ENCODE results near the gene RABEP1.
"Not testable (repeated sequence)": the region's sequence is repeated elsewhere in the genome, so short reads cannot be mapped to it uniquely, and the experiment has no call there.

RABEP1 gene

GRCh38 chr17:5238333-5238732, 43.8 kb upstream of the RABEP1 start:
- TF ChIP-seq RARB (CRISPR knock-in tag; IDR thresholded peaks at IDR 0.05), result no peak
- TF ChIP-seq CSDC2 (CRISPR knock-in tag; IDR thresholded peaks at IDR 0.05), result no peak
- no peak for TF ChIP-seq PPARA (CRISPR knock-in tag; IDR thresholded peaks at IDR 0.05; ENCODE audit: borderline replicate concordance)
- no peak for ATAC-seq

GRCh38 chr17:5239769-5240168, 42.3 kb upstream of the RABEP1 start:
- ATAC-seq, result not testable (repeated sequence)

DNA sequence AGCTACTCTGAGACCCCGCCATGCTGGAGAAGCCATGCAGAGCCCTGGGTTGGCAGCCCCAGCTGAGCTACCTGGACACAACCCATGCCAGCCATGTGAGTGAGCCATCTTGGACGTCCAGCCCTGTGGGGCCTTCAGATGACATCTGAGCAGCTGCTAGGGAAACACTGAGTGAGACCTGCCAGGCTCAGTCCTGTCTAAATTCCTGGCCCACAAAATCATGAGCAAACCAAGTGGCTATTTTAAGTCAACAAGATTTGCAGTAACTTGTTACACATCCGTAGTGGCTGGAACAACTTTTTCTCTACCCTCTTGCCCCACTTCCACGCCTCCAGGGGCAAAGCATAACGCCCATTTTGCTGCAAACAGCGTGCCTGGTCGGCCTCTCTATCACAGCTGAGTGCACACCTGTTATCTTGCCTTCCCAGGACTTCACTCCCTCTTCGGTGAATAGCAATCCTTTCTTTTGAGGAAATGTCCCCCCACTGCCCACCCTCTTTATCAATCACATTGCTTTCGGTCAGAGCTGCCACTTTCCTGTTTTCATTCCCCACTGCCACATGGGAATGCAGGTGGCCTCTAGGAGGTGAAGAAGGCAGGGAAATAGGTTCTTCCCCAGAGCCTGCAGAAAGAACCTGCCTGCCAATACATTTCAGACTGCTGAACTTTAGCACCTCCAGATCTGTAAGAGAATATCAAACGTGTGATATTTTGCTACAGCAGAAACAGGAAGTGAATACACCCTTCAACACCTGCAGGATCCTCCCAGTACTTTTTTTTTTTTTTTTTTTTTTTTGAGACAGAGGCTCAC, 40.0 kb upstream of the RABEP1 start:
- ATAC-seq, result no peak
- no peak for TF ChIP-seq RARB (CRISPR knock-in tag; IDR thresholded peaks at IDR 0.05)
- TF ChIP-seq OSR1 (CRISPR knock-in tag; IDR thresholded peaks at IDR 0.05), result no peak
- TF ChIP-seq ZNF8 (CRISPR knock-in tag; IDR thresholded peaks at IDR 0.05), result no peak
- no peak for TF ChIP-seq ESRRG (CRISPR knock-in tag; IDR thresholded peaks at IDR 0.05)
- no peak for TF ChIP-seq PPARA (CRISPR knock-in tag; IDR thresholded peaks at IDR 0.05; ENCODE audit: borderline replicate concordance)

DNA sequence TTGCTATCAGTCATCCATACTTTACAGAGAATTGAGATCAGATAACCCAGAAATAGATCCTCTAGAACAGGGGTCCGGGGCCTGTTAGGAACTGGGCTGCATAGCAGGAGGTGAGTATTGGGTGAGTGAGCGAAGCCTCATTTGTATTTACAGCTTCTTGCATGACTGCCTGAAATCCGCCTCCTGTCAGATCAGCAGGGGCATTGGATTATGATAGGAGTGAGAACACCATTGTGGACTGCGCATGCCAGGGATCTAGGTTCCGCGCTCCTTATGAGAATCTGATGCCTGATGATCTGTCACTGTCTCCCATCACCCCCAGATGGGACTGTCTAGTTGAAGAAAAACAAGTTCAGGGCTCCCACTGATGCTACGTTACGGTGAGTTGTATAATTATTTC, 34.5 kb upstream of the RABEP1 start:
- no peak for ATAC-seq
- no peak for TF ChIP-seq ZFP30 (CRISPR knock-in tag; IDR thresholded peaks at IDR 0.05)
- no peak for TF ChIP-seq ZNF70 (CRISPR knock-in tag; IDR thresholded peaks at IDR 0.05)
- TF ChIP-seq CSDC2 (CRISPR knock-in tag; IDR thresholded peaks at IDR 0.05), result no peak
- TF ChIP-seq, protein P1, sequence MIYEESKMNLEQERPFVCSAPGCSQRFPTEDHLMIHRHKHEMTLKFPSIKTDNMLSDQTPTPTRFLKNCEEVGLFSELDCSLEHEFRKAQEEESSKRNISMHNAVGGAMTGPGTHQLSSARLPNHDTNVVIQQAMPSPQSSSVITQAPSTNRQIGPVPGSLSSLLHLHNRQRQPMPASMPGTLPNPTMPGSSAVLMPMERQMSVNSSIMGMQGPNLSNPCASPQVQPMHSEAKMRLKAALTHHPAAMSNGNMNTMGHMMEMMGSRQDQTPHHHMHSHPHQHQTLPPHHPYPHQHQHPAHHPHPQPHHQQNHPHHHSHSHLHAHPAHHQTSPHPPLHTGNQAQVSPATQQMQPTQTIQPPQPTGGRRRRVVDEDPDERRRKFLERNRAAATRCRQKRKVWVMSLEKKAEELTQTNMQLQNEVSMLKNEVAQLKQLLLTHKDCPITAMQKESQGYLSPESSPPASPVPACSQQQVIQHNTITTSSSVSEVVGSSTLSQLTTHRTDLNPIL (CRISPR knock-in tag; IDR thresholded peaks at IDR 0.05; ENCODE audit: low read depth), result no peak

DNA sequence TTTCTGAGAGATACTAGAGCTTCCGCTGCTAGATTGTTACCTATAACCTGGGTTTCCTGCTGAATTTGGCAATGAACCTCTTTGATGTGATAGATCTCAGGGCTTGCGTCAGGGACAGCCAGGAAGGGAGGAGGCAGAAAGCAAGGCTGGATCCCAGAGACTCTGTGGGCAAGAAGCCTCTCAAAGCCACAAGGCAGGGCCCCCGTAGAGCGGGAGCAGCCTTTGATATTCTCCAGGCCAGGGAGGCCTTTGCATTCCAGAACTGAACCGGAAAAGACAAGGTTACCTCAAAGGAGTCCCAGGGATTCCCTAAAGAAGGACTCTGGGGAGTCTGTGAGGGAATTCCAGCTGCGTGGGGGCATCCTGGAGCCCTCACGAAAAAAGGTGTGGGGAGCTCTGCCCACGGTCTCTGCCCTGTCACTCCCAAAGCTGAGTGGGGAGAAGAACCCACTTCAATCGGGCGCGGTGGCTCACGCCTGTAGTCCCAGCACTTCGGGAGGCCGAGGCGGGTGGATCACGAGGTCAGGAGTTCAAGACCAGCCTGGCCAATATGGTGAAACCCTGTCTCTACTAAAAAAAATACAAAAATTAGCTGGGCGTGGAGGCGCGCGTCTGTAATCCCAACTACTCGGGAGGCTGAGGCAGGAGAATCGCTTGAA, 33.1 kb upstream of the RABEP1 start:
- ATAC-seq, result no peak
- TF ChIP-seq RARB (CRISPR knock-in tag; IDR thresholded peaks at IDR 0.05) (no peak), ARNTL (CRISPR knock-in tag; IDR thresholded peaks at IDR 0.05; ENCODE audit: borderline replicate concordance, low read depth) (no peak), GLIS3 (CRISPR knock-in tag; IDR thresholded peaks at IDR 0.05) (no peak), ISL1 (CRISPR knock-in tag; IDR thresholded peaks at IDR 0.05) (no peak), OSR1 (CRISPR knock-in tag; IDR thresholded peaks at IDR 0.05) (no peak)

GRCh38 chr17:5249615-5250014, 32.5 kb upstream of the RABEP1 start:
- peak; percentile 95 for ATAC-seq
- no peak for TF ChIP-seq TCF4 (CRISPR knock-in tag; IDR thresholded peaks at IDR 0.05; ENCODE audit: borderline replicate concordance)
- no peak for TF ChIP-seq POU6F1 (CRISPR knock-in tag; IDR thresholded peaks at IDR 0.05; ENCODE audit: borderline replicate concordance, low read depth)
- TF ChIP-seq, protein P1 (CRISPR knock-in tag; IDR thresholded peaks at IDR 0.05; ENCODE audit: low read depth), result no peak
- TF ChIP-seq GLIS3 (CRISPR knock-in tag; IDR thresholded peaks at IDR 0.05), result no peak
- no peak for TF ChIP-seq CSDC2 (CRISPR knock-in tag; IDR thresholded peaks at IDR 0.05)

DNA sequence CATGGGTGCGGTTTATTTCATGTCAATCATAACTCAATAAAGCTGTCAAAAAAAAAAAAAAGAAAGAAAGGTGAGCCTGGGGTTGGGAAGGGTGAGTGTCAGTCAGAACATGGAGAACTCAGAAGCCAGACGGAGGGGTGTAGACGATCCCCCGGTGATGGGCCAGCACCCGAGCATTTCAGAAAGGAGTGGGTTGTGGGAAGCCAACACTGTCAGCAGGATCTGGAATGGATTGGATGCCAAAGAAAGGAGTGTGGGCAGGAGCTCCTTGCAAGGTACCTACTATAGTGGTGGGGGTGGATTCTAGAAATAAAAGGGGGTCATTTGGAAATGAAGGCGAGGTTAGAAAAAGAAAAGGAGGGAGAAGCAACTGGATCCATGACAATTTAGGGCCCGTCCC, 27.7 kb upstream of the RABEP1 start:
- TF ChIP-seq BACH2 (CRISPR knock-in tag; IDR thresholded peaks at IDR 0.05; ENCODE audit: borderline replicate concordance) (no peak), ZNF70 (CRISPR knock-in tag; IDR thresholded peaks at IDR 0.05) (no peak), TCF4 (CRISPR knock-in tag; IDR thresholded peaks at IDR 0.05; ENCODE audit: borderline replicate concordance) (no peak)
- no peak for ATAC-seq

Measured in SK-N-SH treated with all-trans-retinoic acid at 6 μM for 48 hours (cell line).